IMR-90 (cell line): ENCODE results near the gene BZW2. TPM values are rescaled to one million over a fixed set of nuclear protein-coding genes. Genes with fewer than 3 reads are reported as not detected.

Experiments
- ATAC-seq: fragments of 200-7000 bp; cut with Tn5 transposase; 2 replicates; pipeline ENCODE4 v1.9.1; 2020; ENCODE audit warnings: low read depth, mild to moderate bottlenecking, moderate library complexity
- BruUV-seq: library from RNA; stranded (reverse); fragments of 400-500 nt; replicated peaks from 2 replicates; lab custom pipeline; 2021; lab: Mats Ljungman, UMichigan
- CTCF ChIA-PET: fragments of 300-600 bp; formaldehyde crosslinking; extraction: SDS; loops from one replicate; lab custom pipeline; 2021; ENCODE audit warnings: antibody characterized with exemption; lab: Yijun Ruan, JAX
- POLR2A ChIA-PET: fragments of 300-600 bp; sonication (Branson Sonifier 250); formaldehyde crosslinking; loops from one replicate; lab custom pipeline; 2022; ENCODE audit warnings: antibody characterized with exemption; ENCODE audit not compliant: unreplicated experiment; lab: Charles Lee
- DNase-seq: peaks from one replicate; pipeline ENCODE4 v3.0.0; 2013
- H2AFZ ChIP-seq: replicated peaks from 2 replicates; pipeline ENCODE3; 2013; ENCODE audit warnings: low read length, mild to moderate bottlenecking; ENCODE audit not compliant: poor library complexity
- H2AK5ac ChIP-seq: 2 replicates; pipeline ENCODE4 v1.6.1; 2013; ENCODE audit warnings: low read depth, low read length, inconsistent platforms
- H2AK9ac ChIP-seq: replicated peaks from 2 replicates; pipeline ENCODE3; 2013; ENCODE audit warnings: mild to moderate bottlenecking, low read depth, low read length, moderate library complexity; ENCODE audit not compliant: poor library complexity
- H2BK120ac ChIP-seq: 2 replicates; pipeline ENCODE4 v1.6.1; 2013; ENCODE audit warnings: low read depth, low read length, inconsistent platforms
- H2BK15ac ChIP-seq: 3 replicates; pipeline ENCODE4 v1.6.1; 2013; ENCODE audit warnings: low read depth, low read length, inconsistent platforms
- H2BK20ac ChIP-seq: 2 replicates; pipeline ENCODE4 v1.6.1; 2013; ENCODE audit warnings: low read depth, mild to moderate bottlenecking, inconsistent platforms, low read length, moderate library complexity
- H2BK5ac ChIP-seq: 2 replicates; pipeline ENCODE4 v1.6.1; 2013; ENCODE audit warnings: mild to moderate bottlenecking, low read depth, low read length, inconsistent platforms; ENCODE audit not compliant: poor library complexity, severe bottlenecking
- H3K14ac ChIP-seq: replicated peaks from 2 replicates; pipeline ENCODE4 v1.6.1; 2013; ENCODE audit warnings: low read depth, low read length, inconsistent platforms
- H3K18ac ChIP-seq: 2 replicates; pipeline ENCODE4 v1.6.1; 2013; ENCODE audit warnings: low read depth, low read length, control low read depth
- H3K23ac ChIP-seq: 2 replicates; pipeline ENCODE4 v1.6.1; 2013; ENCODE audit warnings: low read depth, low read length, inconsistent platforms
- H3K27ac ChIP-seq: 2 replicates; pipeline ENCODE4 v1.5.1; 2013; ENCODE audit warnings: mild to moderate bottlenecking, control low read depth, low read length; ENCODE audit not compliant: insufficient read depth
- H3K27me3 ChIP-seq: 2 replicates; pipeline ENCODE4 v1.6.1; 2013; ENCODE audit warnings: low read length; ENCODE audit not compliant: control insufficient read depth, insufficient read depth
- H3K36me3 ChIP-seq: 2 replicates; pipeline ENCODE4 v1.6.1; 2013; ENCODE audit warnings: low read length, mixed read lengths; ENCODE audit not compliant: control insufficient read depth, insufficient read depth
- H3K4ac ChIP-seq: 2 replicates; pipeline ENCODE4 v1.6.1; 2013; ENCODE audit warnings: low read depth, low read length, inconsistent platforms
- H3K4me1 ChIP-seq: 2 replicates; pipeline ENCODE4 v1.6.1; 2013; ENCODE audit warnings: low read length, mixed read lengths; ENCODE audit not compliant: control insufficient read depth, insufficient read depth
- H3K4me2 ChIP-seq: 2 replicates; pipeline ENCODE4 v1.6.1; 2013; ENCODE audit warnings: low read depth, mild to moderate bottlenecking, control low read depth, low read length, moderate library complexity
- H3K4me3 ChIP-seq: 2 replicates; pipeline ENCODE4 v1.5.1; 2013; ENCODE audit warnings: low read depth, mild to moderate bottlenecking, control low read depth, low read length, moderate library complexity; ENCODE audit not compliant: insufficient read depth
- H3K56ac ChIP-seq: 2 replicates; pipeline ENCODE4 v1.6.1; 2013; ENCODE audit warnings: low read length, inconsistent platforms; ENCODE audit not compliant: insufficient read depth; ENCODE audit errors: extremely low read depth
- H3K79me1 ChIP-seq, 2 experiments: 2 replicates each; pipeline ENCODE4 v1.6.1; 2013; ENCODE audit warnings: low read length in 2 of 2, inconsistent platforms in 1 of 2, low read depth in 1 of 2
- H3K9ac ChIP-seq: 2 replicates; pipeline ENCODE4 v1.6.1; 2013; ENCODE audit warnings: low read depth, low read length, control low read depth
- H3K9me1 ChIP-seq: 2 replicates; pipeline ENCODE4 v1.6.1; 2013; ENCODE audit warnings: low read length, inconsistent platforms; ENCODE audit not compliant: insufficient read depth
- H3K9me3 ChIP-seq: 2 replicates; pipeline ENCODE4 v1.6.1; 2013; ENCODE audit warnings: low read length; ENCODE audit not compliant: control insufficient read depth, insufficient read depth
- H4K20me1 ChIP-seq: 2 replicates; pipeline ENCODE4 v1.6.1; 2013; ENCODE audit warnings: low read length, inconsistent platforms; ENCODE audit not compliant: insufficient read depth
- H4K5ac ChIP-seq: 2 replicates; pipeline ENCODE4 v1.6.1; 2013; ENCODE audit warnings: mild to moderate bottlenecking, low read depth, low read length, control low read depth
- H4K8ac ChIP-seq, 2 experiments: 2 replicates each; pipeline ENCODE4 v1.6.1; 2013; ENCODE audit warnings: low read depth in 2 of 2, low read length in 2 of 2, control low read depth in 1 of 2, inconsistent platforms in 1 of 2
- H4K91ac ChIP-seq: 2 replicates; pipeline ENCODE4 v1.6.1; 2013; ENCODE audit warnings: low read depth, low read length, inconsistent platforms; ENCODE audit not compliant: insufficient read depth
- CEBPB ChIP-seq: IDR thresholded peaks from 2 replicates; pipeline ENCODE4 v1.6.1; 2012; ENCODE audit warnings: low read depth, low read length, improper control_type of control experiment
- CHD1 ChIP-seq: IDR thresholded peaks from 2 replicates; pipeline ENCODE4 v1.6.1; 2012; ENCODE audit warnings: low read depth, low read length, improper control_type of control experiment
- CTCF ChIP-seq: conservative IDR thresholded peaks from 2 replicates; pipeline ENCODE4 v1.5.1; 2012; ENCODE audit warnings: mild to moderate bottlenecking, low read depth, low read length, improper control_type of control experiment
- ELK1 ChIP-seq: fragments of 150-350 bp; IDR thresholded peaks from 2 replicates; pipeline ENCODE4 v1.6.1; 2016; ENCODE audit warnings: low read depth, mild to moderate bottlenecking, low read length, moderate library complexity, borderline replicate concordance
- FOS ChIP-seq: fragments of 150-350 bp; IDR thresholded peaks from 2 replicates; pipeline ENCODE4 v1.6.1; 2016; ENCODE audit warnings: low read depth, low read length
- MAFK ChIP-seq: IDR thresholded peaks from 2 replicates; pipeline ENCODE4 v1.6.1; 2012; ENCODE audit warnings: low read depth, low read length, improper control_type of control experiment
- MAZ ChIP-seq: IDR thresholded peaks from 2 replicates; pipeline ENCODE4 v1.6.1; 2012; ENCODE audit warnings: low read depth, mild to moderate bottlenecking, low read length, improper control_type of control experiment, moderate library complexity, borderline replicate concordance
- POLR2A ChIP-seq: IDR thresholded peaks from 2 replicates; pipeline ENCODE4 v1.6.1; 2012; ENCODE audit warnings: mild to moderate bottlenecking, low read depth, low read length
- RAD21 ChIP-seq: IDR thresholded peaks from 2 replicates; pipeline ENCODE4 v1.6.1; 2012; ENCODE audit warnings: low read length, improper control_type of control experiment
- RCOR1 ChIP-seq: IDR thresholded peaks from 2 replicates; pipeline ENCODE4 v1.6.1; 2012; ENCODE audit warnings: mild to moderate bottlenecking, low read length, improper control_type of control experiment; ENCODE audit not compliant: insufficient replicate concordance
- SMC3 ChIP-seq: fragments of 150-350 bp; IDR thresholded peaks from 2 replicates; pipeline ENCODE4 v1.6.1; 2016; ENCODE audit warnings: low read depth, mild to moderate bottlenecking, antibody characterized with exemption, low read length, moderate library complexity
- USF2 ChIP-seq: fragments of 150-350 bp; IDR thresholded peaks from 2 replicates; pipeline ENCODE4 v1.6.1; 2017; ENCODE audit warnings: mild to moderate bottlenecking, antibody characterized with exemption, low read length, low read depth
- WGBS, 2 experiments: methylation state at CpG; one replicate each; pipeline versions ENCODE4 v1.1.5 to v1.1.7; 2013; ENCODE audit warnings: missing lambda C conversion rate in 2 of 2; ENCODE audit not compliant: insufficient read length in 1 of 2; ENCODE audit errors: extremely low coverage in 2 of 2; 5-methylcytosine and 5-hydroxymethylcytosine counted together
- dilution Hi-C: fragments of 300-500 bp; cut with HindIII; formaldehyde crosslinking; loops from one replicate; pipeline ENCODE4 v1.14.3; 2018; ENCODE audit warnings: low sequenced_read_pairs; ENCODE audit not compliant: unreplicated experiment
- in situ Hi-C: fragments of 300-500 bp; cut with MboI; formaldehyde crosslinking; loops from 3 replicates; pipeline ENCODE4 v1.14.3; 2019; ENCODE audit warnings: low sequenced_read_pairs, inconsistent platforms, mixed read lengths
- intact Hi-C: fragments of 100-400 bp; cut with micrococcal nuclease; formaldehyde crosslinking; loops from 2 replicates; pipeline ENCODE4 v1.10.0; 2022
- polyA plus RNA-seq, 3 experiments: library from polyadenylated mRNA; depleted of rRNA; stranded (reverse); fragments of >200 nt; gene quantifications; 2 replicates each; pipeline ENCODE4 v1.2.3, GENCODE V29; 2012; ENCODE audit warnings: low replicate concordance in 1 of 3
- total RNA-seq: library from RNA; depleted of rRNA; stranded (reverse); fragments of >200 nt; gene quantifications from 2 replicates; pipeline ENCODE4 v1.2.3, GENCODE V29; 2012

Gene BZW2
- total and polyA plus RNA-seq, 2 of the 4 experiments (the other 2 are of a cell fraction): 58.1 to 92.9 TPM

- no TSS peak for BruUV-seq
- WGBS, 2 experiments: no CpG with 5 or more reads among the region's 3 CpGs
Measured at GRCh38 chr7:16718111-16718656, 72.2 kb downstream of the BZW2 start.

More at GRCh38 chr7:16718111-16718656, 72.2 kb downstream of the BZW2 start:
- Histone ChIP-seq H3K4me1 (no peaks in the 10 kb centered on the region), H3K4ac (no peak overlapping the region), H2BK120ac (no peak overlapping the region), H2AK5ac (no peak overlapping the region), H2AFZ (no peak overlapping the region), H3K9me3 (no peaks in the 10 kb centered on the region), H3K23ac (no peak overlapping the region), H3K4me2 (no peak overlapping the region), H3K9ac (no peak overlapping the region), H3K56ac (no peak overlapping the region), H3K79me1 (no peaks in the 10 kb centered on the region), H3K18ac (no peak overlapping the region), H4K8ac (no peak overlapping the region), H3K27ac (no peak overlapping the region), H4K20me1 (no peaks in the 10 kb centered on the region), H4K91ac (no peak overlapping the region), H2BK15ac (no peak overlapping the region), H4K5ac (no peak overlapping the region), H3K9me1 (no peaks in the 10 kb centered on the region), H2BK20ac (no peak overlapping the region), H3K4me3 (no peak overlapping the region), H2BK5ac (no peak overlapping the region), H2AK9ac (no peak overlapping the region), H3K36me3 (no peaks in the 10 kb centered on the region), H3K14ac (no peak overlapping the region), H3K27me3 (no peaks in the 10 kb centered on the region)
- DNase-seq (no peak), ATAC-seq (no peak)
- intact Hi-C loops: no loop called here
- TF ChIP-seq POLR2A (no peak), RAD21 (no peak), CHD1 (no peak), MAZ (no peak), CTCF (no peak), MAFK (no peak), RCOR1 (no peak), SMC3 (no peak), FOS (no peak), ELK1 (no peak), CEBPB (no peak), USF2 (no peak)
- dilution Hi-C loops: no loop called here
- ChIA-PET POLR2A (no interaction called here), CTCF (interaction anchor here (0.7 kb wide), 1 partner anchor 407 kb away, joined by 3 read pairs; no protein-coding TSS in a partner anchor)
- in situ Hi-C loops: no loop called here
